Peyer's patch (tissue), 4 donors: ENCODE results near the gene DPP9.
"Not testable (repeated sequence)": the region's sequence is repeated elsewhere in the genome, so short reads cannot be mapped to it uniquely, and the experiment has no call there.

ENCODE experiments used
- CTCF ChIP-seq, 6 experiments: fragments of 450-650 bp in 4 of 6; fragments of 200-600 bp in 2 of 6; sonication (generic) in 1 of 6; IDR thresholded peaks; one replicate each; pipeline ENCODE4 v1.5.1; 2017 to 2019; ENCODE audit warnings: antibody characterized with exemption in 6 of 6, mild to moderate bottlenecking in 3 of 6, moderate library complexity in 1 of 6
- POLR2A ChIP-seq, 2 donors: fragments of 450-650 bp; IDR thresholded peaks; one replicate each; pipeline ENCODE4 v1.5.1; 2017; ENCODE audit warnings: antibody characterized with exemption in 2 of 2, mild to moderate bottlenecking in 2 of 2, moderate library complexity in 2 of 2

DNA sequence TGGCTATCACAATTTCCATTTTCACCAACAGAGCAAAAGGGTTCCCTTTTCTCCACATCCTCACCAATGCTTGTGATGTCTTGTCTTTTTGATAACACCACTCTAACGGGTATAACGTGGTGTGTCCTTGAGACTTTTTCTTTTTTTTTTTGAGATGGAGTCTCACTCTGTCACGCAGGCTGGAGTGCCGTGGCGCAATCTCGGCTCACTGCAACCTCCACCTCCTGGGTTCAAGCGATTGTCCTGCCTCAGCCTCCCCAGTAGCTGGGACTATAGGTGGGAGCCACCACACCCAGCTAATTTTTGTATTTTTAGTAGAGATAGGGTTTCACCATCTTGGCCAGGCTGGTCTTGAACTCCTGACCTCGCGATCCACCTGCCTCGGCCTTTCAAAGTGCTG lies 21.5 kb upstream of the DPP9 start:
- not testable (repeated sequence) for TF ChIP-seq POLR2A, CTCF (IDR thresholded peaks at IDR 0.05)
